H1 (cell line): ENCODE measurements around the gene CTCF. TPM values are rescaled to one million over a fixed set of nuclear protein-coding genes. Genes with fewer than 3 reads are reported as not detected.

ENCODE experiments used
- CTCF ChIA-PET: fragments of 300-600 bp; sonication (Branson Sonifier 250); formaldehyde crosslinking; loops from one replicate; lab custom pipeline; 2021; ENCODE audit not compliant: partially characterized antibody; lab: Charles Lee
- POLR2A ChIA-PET: fragments of 300-600 bp; sonication (Branson Sonifier 250); formaldehyde crosslinking; loops from one replicate; lab custom pipeline; 2021; ENCODE audit warnings: inconsistent platforms; ENCODE audit not compliant: partially characterized antibody; lab: Charles Lee
- DNase-seq, 2 experiments: peaks; one replicate each; pipeline versions ENCODE4 v3.0.0 to v3.0.0-alpha.2; 2010 to 2022; ENCODE audit warnings: low spot score in 2 of 2, low read depth in 1 of 2, mixed read lengths in 1 of 2
- FAIRE-seq: peaks from 2 replicates; lab custom pipeline; 2011; peaks lifted over from hg19 to GRCh38; lab: Jason Lieb, UNC
- H2AFZ ChIP-seq: 2 replicates; pipeline ENCODE4 v1.8.1; 2012; ENCODE audit warnings: low read length, inconsistent platforms
- H2AK5ac ChIP-seq: 2 replicates; pipeline ENCODE4 v1.6.1; 2013; ENCODE audit warnings: low read depth, low read length
- H2BK120ac ChIP-seq: replicated peaks from 2 replicates; pipeline ENCODE3; 2013; ENCODE audit warnings: low read depth, low read length, inconsistent platforms
- H2BK12ac ChIP-seq: 2 replicates; pipeline ENCODE4 v1.6.1; 2013; ENCODE audit warnings: low read depth, low read length
- H2BK15ac ChIP-seq: 2 replicates; pipeline ENCODE4 v1.6.1; 2013; ENCODE audit warnings: low read length
- H2BK20ac ChIP-seq: 2 replicates; pipeline ENCODE4 v1.6.1; 2013; ENCODE audit warnings: low read length
- H2BK5ac ChIP-seq: 2 replicates; pipeline ENCODE4 v1.6.1; 2013; ENCODE audit warnings: low read depth, low read length
- H3K14ac ChIP-seq: 2 replicates; pipeline ENCODE4 v1.6.1; 2013; ENCODE audit warnings: inconsistent platforms; ENCODE audit not compliant: insufficient read length
- H3K18ac ChIP-seq: 2 replicates; pipeline ENCODE4 v1.6.1; 2013; ENCODE audit warnings: low read length; ENCODE audit errors: extremely low read depth
- H3K23ac ChIP-seq: 2 replicates; pipeline ENCODE4 v1.6.1; 2013; ENCODE audit warnings: inconsistent platforms; ENCODE audit not compliant: insufficient read length
- H3K23me2 ChIP-seq: 2 replicates; pipeline ENCODE4 v1.6.1; 2013; ENCODE audit warnings: low read depth, low read length
- H3K27ac ChIP-seq: 2 replicates; pipeline ENCODE4 v1.6.1; 2011; ENCODE audit warnings: low read depth, low read length, inconsistent platforms
- H3K27me3 ChIP-seq, 4 experiments: replicated peaks in 1 of 4; 1 replicate in 1 of 4; 2 replicates in 3 of 4; pipeline versions ENCODE4 v1.6.1 to v1.8.1; 2011 to 2013; ENCODE audit warnings: low read length in 3 of 4, mild to moderate bottlenecking in 3 of 4, inconsistent platforms in 2 of 4, mixed read lengths in 2 of 4, moderate library complexity in 1 of 4; ENCODE audit not compliant: control insufficient read depth in 3 of 4, insufficient read depth in 3 of 4; ENCODE audit errors: extremely low read depth in 1 of 4
- H3K36me3 ChIP-seq, 4 experiments: 2 replicates each; pipeline versions ENCODE4 v1.6.1 to v1.8.1; 2011 to 2013; ENCODE audit warnings: mild to moderate bottlenecking in 4 of 4, low read length in 3 of 4, moderate library complexity in 2 of 4, control low read depth in 1 of 4, inconsistent platforms in 1 of 4; ENCODE audit not compliant: insufficient read depth in 4 of 4, control insufficient read depth in 2 of 4
- H3K4ac ChIP-seq: replicated peaks from 2 replicates; pipeline ENCODE3; 2013; ENCODE audit warnings: low read length, low read depth, mixed read lengths, inconsistent platforms; ENCODE audit not compliant: insufficient read length
- H3K4me1 ChIP-seq, 4 experiments: replicated peaks in 1 of 4; 1 replicate in 1 of 4; 2 replicates in 3 of 4; pipeline versions ENCODE4 v1.6.1 to v1.8.1; 2011 to 2013; ENCODE audit warnings: low read length in 3 of 4, inconsistent platforms in 2 of 4, mixed read lengths in 1 of 4; ENCODE audit not compliant: insufficient read depth in 4 of 4, control insufficient read depth in 3 of 4
- H3K4me2 ChIP-seq, 2 experiments: 2 replicates each; pipeline versions ENCODE4 v1.6.1 to v1.8.1; 2011 to 2013; ENCODE audit warnings: low read depth in 2 of 2, low read length in 2 of 2, control low read depth in 1 of 2, inconsistent platforms in 1 of 2, mild to moderate bottlenecking in 1 of 2; ENCODE audit not compliant: insufficient read depth in 1 of 2
- H3K4me3 ChIP-seq, 4 experiments: fragments of 200-600, 300-600 bp in 1 of 4; sonication (generic), shearing (Covaris generic), sonication (Bioruptor Twin) in 1 of 4; 2 replicates each; pipeline versions ENCODE4 v1.5.1 to v1.8.1; 2011 to 2016; ENCODE audit warnings: low read length in 4 of 4, low read depth in 3 of 4, control low read depth in 2 of 4, inconsistent platforms in 2 of 4, mild to moderate bottlenecking in 2 of 4, mixed read lengths in 1 of 4, moderate library complexity in 1 of 4; ENCODE audit not compliant: insufficient read depth in 2 of 4; ENCODE audit errors: extremely low read depth in 1 of 4
- H3K56ac ChIP-seq: replicated peaks from 2 replicates; pipeline ENCODE3; 2013; ENCODE audit warnings: low read depth, mild to moderate bottlenecking, mixed read lengths, low read length, inconsistent platforms; ENCODE audit not compliant: insufficient read length
- H3K79me1 ChIP-seq: 2 replicates; pipeline ENCODE4 v1.6.1; 2013; ENCODE audit warnings: low read depth, low read length, control low read depth
- H3K79me2 ChIP-seq, 2 experiments: 2 replicates each; pipeline versions ENCODE4 v1.6.1 to v1.8.1; 2012 to 2013; ENCODE audit warnings: low read length in 2 of 2, mild to moderate bottlenecking in 2 of 2, inconsistent platforms in 1 of 2; ENCODE audit not compliant: insufficient read depth in 2 of 2, control insufficient read depth in 1 of 2
- H3K9ac ChIP-seq, 4 experiments: replicated peaks in 1 of 4; 1 replicate in 1 of 4; 2 replicates in 3 of 4; pipeline versions ENCODE4 v1.6.1 to v1.8.1; 2011 to 2013; ENCODE audit warnings: low read depth in 3 of 4, low read length in 3 of 4, control low read depth in 2 of 4, mild to moderate bottlenecking in 2 of 4, moderate library complexity in 2 of 4, inconsistent platforms in 1 of 4; ENCODE audit errors: extremely low read depth in 1 of 4
- H3K9me3 ChIP-seq, 2 experiments: 2 replicates each; pipeline versions ENCODE4 v1.6.1 to v1.8.1; 2012 to 2013; ENCODE audit warnings: mild to moderate bottlenecking in 2 of 2, moderate library complexity in 2 of 2, control low read depth in 1 of 2, inconsistent platforms in 1 of 2, low read depth in 1 of 2, low read length in 1 of 2, mixed read lengths in 1 of 2; ENCODE audit not compliant: insufficient read depth in 2 of 2
- H4K20me1 ChIP-seq, 2 experiments: replicated peaks in 1 of 2; 2 replicates each; pipeline versions ENCODE3 to v1.8.1; 2011 to 2013; ENCODE audit warnings: inconsistent platforms in 2 of 2, low read length in 2 of 2, mild to moderate bottlenecking in 1 of 2; ENCODE audit not compliant: insufficient read depth in 2 of 2, control insufficient read depth in 1 of 2
- H4K5ac ChIP-seq: 2 replicates; pipeline ENCODE4 v1.6.1; 2013; ENCODE audit warnings: low read length, low read depth, mixed read lengths, inconsistent platforms; ENCODE audit not compliant: insufficient read length
- H4K8ac ChIP-seq: 2 replicates; pipeline ENCODE4 v1.8.0; 2013; ENCODE audit warnings: mild to moderate bottlenecking, moderate library complexity, low read length, inconsistent platforms; ENCODE audit not compliant: insufficient read depth; ENCODE audit errors: extremely low read depth
- H4K91ac ChIP-seq: replicated peaks from 2 replicates; pipeline ENCODE3; 2013; ENCODE audit warnings: low read length, mixed read lengths, inconsistent platforms; ENCODE audit not compliant: insufficient read length
- HDAC2 ChIP-seq, 2 experiments: fragments of 300-600 bp in 1 of 2; sonication (generic) in 1 of 2; IDR thresholded peaks; 2 replicates each; pipeline ENCODE4 v1.6.1; 2011 to 2012; ENCODE audit warnings: low read depth in 2 of 2, low read length in 2 of 2, mild to moderate bottlenecking in 2 of 2, moderate library complexity in 2 of 2, borderline replicate concordance in 1 of 2, inconsistent platforms in 1 of 2
- KDM4A ChIP-seq: IDR thresholded peaks from one replicate; pipeline ENCODE4 v1.7.1; 2012; ENCODE audit warnings: low read depth, mild to moderate bottlenecking, moderate library complexity, low read length, inconsistent platforms; ENCODE audit not compliant: severe bottlenecking
- POU5F1 ChIP-seq: IDR thresholded peaks from 2 replicates; pipeline ENCODE4 v1.6.1; 2011; ENCODE audit warnings: low read depth, mild to moderate bottlenecking, low read length, moderate library complexity
- SIX5 ChIP-seq: IDR thresholded peaks from 2 replicates; pipeline ENCODE4 v1.6.1; 2011; ENCODE audit warnings: mild to moderate bottlenecking, low read depth, low read length
- SUZ12 ChIP-seq: fragments of 200-600 bp; sonication (generic); IDR thresholded peaks from 2 replicates; pipeline ENCODE4 v1.6.1; 2012; ENCODE audit warnings: mild to moderate bottlenecking, inconsistent platforms, low read length, moderate library complexity, mixed read lengths
- TCF12 ChIP-seq: IDR thresholded peaks from 2 replicates; pipeline ENCODE4 v1.6.1; 2011; ENCODE audit warnings: low read depth, mild to moderate bottlenecking, low read length
- USF2 ChIP-seq: IDR thresholded peaks from 2 replicates; pipeline ENCODE4 v1.6.1; 2011; ENCODE audit warnings: low read length, improper control_type of control experiment
- WGBS, 2 experiments: shearing (Covaris generic) in 1 of 2; methylation state at CpG; one replicate each; pipeline versions ENCODE4 v1.1.6 to v1.1.7; 2013 to 2015; ENCODE audit warnings: low lambda C conversion rate in 2 of 2, mixed read lengths in 2 of 2, inconsistent platforms in 1 of 2, low coverage in 1 of 2, missing lambda C conversion rate in 1 of 2; ENCODE audit not compliant: insufficient replicate concordance in 2 of 2, insufficient coverage in 1 of 2, insufficient read length in 1 of 2; ENCODE audit errors: extremely low coverage in 1 of 2, missing lambda C conversion rate in 1 of 2; 5-methylcytosine and 5-hydroxymethylcytosine counted together
- polyA plus RNA-seq, 7 experiments: library from polyadenylated mRNA; depleted of rRNA in 3 of 7; stranded (reverse) in 5 of 7; unstranded in 2 of 7; fragments of >200 nt in 5 of 7; fragments of 200-250 nt in 2 of 7; gene quantifications; 1 replicate in 5 of 7; 2 replicates in 1 of 7; 4 replicates in 1 of 7; pipeline versions ENCODE4 v1.2.1 to v1.2.3, GENCODE V29; 2011 to 2013; ENCODE audit warnings: missing spikeins in 2 of 7, mixed read lengths in 2 of 7
- total RNA-seq: library from RNA; stranded (reverse); fragmentation: NEBNext Ultra II Directional; extraction: Animal tissue kit (Norgen Biotek cat#: 25700); gene quantifications from 2 replicates; pipeline ENCODE4 v1.2.1, GENCODE V29; 2021
- TF ChIP-seq, protein P1 (sequence below), 3 experiments: IDR thresholded peaks; 1 replicate in 2 of 3; 2 replicates in 1 of 3; pipeline versions ENCODE4 v1.5.1 to v1.6.1; 2011; ENCODE audit warnings: low read length in 3 of 3, mild to moderate bottlenecking in 3 of 3, inconsistent platforms in 2 of 3, low read depth in 1 of 3, moderate library complexity in 1 of 3; ENCODE audit not compliant: insufficient read depth in 1 of 3; ENCODE audit errors: control extremely low read depth in 1 of 3
- TF ChIP-seq, protein P2 (sequence below): IDR thresholded peaks from 2 replicates; pipeline ENCODE4 v1.6.1; 2011; ENCODE audit warnings: low read depth, mild to moderate bottlenecking, low read length; ENCODE audit not compliant: insufficient read depth

CTCF gene
- total and polyA plus RNA-seq, 2 of the 8 experiments (the other 6 are each of a cell fraction or from before 2014, with no cell fraction given) = 32.4 to 66.0 TPM

- Histone ChIP-seq H3K27me3 (no peaks in the 10 kb centered on the region), H3K4me3 (no peak overlapping the region), H3K79me1 (peaks cover 6% of the 10 kb centered on the region), H4K20me1 (no peaks in the 10 kb centered on the region), H4K8ac (no peak overlapping the region), H3K14ac (no peak overlapping the region), H3K23ac (no peak overlapping the region), H4K5ac (no peak overlapping the region), H3K9me3 (no peaks in the 10 kb centered on the region), H2BK15ac (no peak overlapping the region), H3K4me2 (no peak overlapping the region), H3K23me2 (no peaks in the 10 kb centered on the region), H3K9ac (no peak overlapping the region), H4K91ac (no peak overlapping the region), H3K18ac (no peak overlapping the region), H3K79me2 (peaks cover 4 to 72% of the 10 kb centered on the region in 2 experiments; a peak in 3 of 4 replicates), H3K36me3 (peaks cover 6 to 36% (median 17%) of the 10 kb centered on the region in 4 experiments; a peak in 5 of 8 replicates), H2BK120ac (no peak overlapping the region), H2BK12ac (no peak overlapping the region), H3K27ac (no peak overlapping the region), H2AK5ac (no peak overlapping the region), H2BK20ac (no peak overlapping the region), H2BK5ac (no peak overlapping the region), H2AFZ (no peak overlapping the region), H3K4ac (no peak overlapping the region), H3K4me1 (no peaks in the 10 kb centered on the region), H3K56ac (no peak overlapping the region)
- CTCF ChIA-PET = interaction anchor here (1.3 to 2.2 kb wide), 4 partner anchors 21 to 91 kb away, joined by 3 to 8 read pairs (median 3); no protein-coding TSS in a partner anchor
- POLR2A ChIA-PET = interaction anchor here (1.1 to 1.8 kb wide), 3 partner anchors 8 to 17 kb away, joined by 4 to 8 read pairs (median 4); partner anchors contain the start of gene CTCF
- no peak for DNase-seq
- FAIRE-seq = no peak
- WGBS, 2 experiments = 95% methylated on average over 2 of the region's 2 CpGs; no CpG with 5 or more reads in 1 of the 2 experiments
- TF ChIP-seq, protein P1, sequence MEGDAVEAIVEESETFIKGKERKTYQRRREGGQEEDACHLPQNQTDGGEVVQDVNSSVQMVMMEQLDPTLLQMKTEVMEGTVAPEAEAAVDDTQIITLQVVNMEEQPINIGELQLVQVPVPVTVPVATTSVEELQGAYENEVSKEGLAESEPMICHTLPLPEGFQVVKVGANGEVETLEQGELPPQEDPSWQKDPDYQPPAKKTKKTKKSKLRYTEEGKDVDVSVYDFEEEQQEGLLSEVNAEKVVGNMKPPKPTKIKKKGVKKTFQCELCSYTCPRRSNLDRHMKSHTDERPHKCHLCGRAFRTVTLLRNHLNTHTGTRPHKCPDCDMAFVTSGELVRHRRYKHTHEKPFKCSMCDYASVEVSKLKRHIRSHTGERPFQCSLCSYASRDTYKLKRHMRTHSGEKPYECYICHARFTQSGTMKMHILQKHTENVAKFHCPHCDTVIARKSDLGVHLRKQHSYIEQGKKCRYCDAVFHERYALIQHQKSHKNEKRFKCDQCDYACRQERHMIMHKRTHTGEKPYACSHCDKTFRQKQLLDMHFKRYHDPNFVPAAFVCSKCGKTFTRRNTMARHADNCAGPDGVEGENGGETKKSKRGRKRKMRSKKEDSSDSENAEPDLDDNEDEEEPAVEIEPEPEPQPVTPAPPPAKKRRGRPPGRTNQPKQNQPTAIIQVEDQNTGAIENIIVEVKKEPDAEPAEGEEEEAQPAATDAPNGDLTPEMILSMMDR (IDR thresholded peaks at IDR 0.05; ENCODE audit: control extremely low read depth in 1 of 3, insufficient read depth in 1 of 3, low read depth in 1 of 3, low read length in 3 of 3) = no peak
- TF ChIP-seq, protein P2, sequence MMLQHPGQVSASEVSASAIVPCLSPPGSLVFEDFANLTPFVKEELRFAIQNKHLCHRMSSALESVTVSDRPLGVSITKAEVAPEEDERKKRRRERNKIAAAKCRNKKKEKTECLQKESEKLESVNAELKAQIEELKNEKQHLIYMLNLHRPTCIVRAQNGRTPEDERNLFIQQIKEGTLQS = no peak
- no peak for TF ChIP-seq SUZ12
- no peak for TF ChIP-seq HDAC2 (IDR thresholded peaks at IDR 0.05; ENCODE audit: borderline replicate concordance in 1 of 2, low read depth in 2 of 2, low read length in 2 of 2)
- no peak for TF ChIP-seq POU5F1
- TF ChIP-seq USF2 = no peak
- no peak for TF ChIP-seq SIX5
- TF ChIP-seq KDM4A = no peak
- TF ChIP-seq TCF12 = no peak
Observed at GRCh38 chr16:67571464-67571863, 9.1 kb downstream of the CTCF start.
